Measurements from ENCODE around the gene PEAR1.

The PEAR1 gene

DNA sequence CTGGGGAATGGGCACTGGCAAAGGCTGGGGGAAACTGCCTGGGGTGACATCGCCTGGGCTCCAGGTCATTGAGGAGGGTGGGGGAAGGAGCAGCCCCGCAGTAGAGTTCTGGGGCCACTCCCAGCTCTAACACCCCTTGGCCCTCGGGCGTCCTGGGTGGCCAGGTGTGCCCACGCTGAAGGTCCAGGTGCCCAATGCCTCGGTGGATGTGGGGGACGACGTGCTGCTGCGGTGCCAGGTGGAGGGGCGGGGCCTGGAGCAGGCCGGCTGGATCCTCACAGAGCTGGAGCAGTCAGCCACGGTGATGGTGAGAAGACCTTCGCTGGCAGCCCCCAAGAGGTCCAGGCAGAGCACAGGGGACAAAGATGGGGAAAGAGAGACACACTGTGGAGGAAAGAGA, 25.2 kb upstream of the PEAR1 start:
- no peaks in the 10 kb centered on the region for H3K9me3 Mint-ChIP-seq
- no peak overlapping the region for H3K4me3 Mint-ChIP-seq
- no peak overlapping the region for H3K27ac Mint-ChIP-seq
- H3K36me3 Mint-ChIP-seq, result no peaks in the 10 kb centered on the region
- peaks cover 7% of the 10 kb centered on the region for H3K4me1 Mint-ChIP-seq
- peaks cover 22% of the 10 kb centered on the region for H3K27me3 Mint-ChIP-seq

GRCh38 chr1:156869455-156869854, 24.1 kb upstream of the PEAR1 start:
- no peak overlapping the region for H3K4me3 Mint-ChIP-seq
- H3K4me1 Mint-ChIP-seq, result peaks cover 7% of the 10 kb centered on the region
- H3K27me3 Mint-ChIP-seq, result peaks cover 12% of the 10 kb centered on the region
- H3K36me3 Mint-ChIP-seq, result no peaks in the 10 kb centered on the region
- no peak overlapping the region for H3K27ac Mint-ChIP-seq
- no peaks in the 10 kb centered on the region for H3K9me3 Mint-ChIP-seq

DNA sequence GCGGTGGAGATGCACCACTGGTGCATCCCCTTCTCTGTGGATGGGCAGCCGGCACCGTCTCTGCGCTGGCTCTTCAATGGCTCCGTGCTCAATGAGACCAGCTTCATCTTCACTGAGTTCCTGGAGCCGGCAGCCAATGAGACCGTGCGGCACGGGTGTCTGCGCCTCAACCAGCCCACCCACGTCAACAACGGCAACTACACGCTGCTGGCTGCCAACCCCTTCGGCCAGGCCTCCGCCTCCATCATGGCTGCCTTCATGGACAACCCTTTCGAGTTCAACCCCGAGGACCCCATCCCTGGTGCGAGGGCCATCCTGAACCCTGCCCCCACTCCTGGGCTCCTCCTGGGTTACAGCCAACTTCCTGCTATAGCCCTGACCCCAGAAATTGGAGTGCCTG, 19.9 kb upstream of the PEAR1 start:
- H3K4me1 Mint-ChIP-seq, result no peaks in the 10 kb centered on the region
- no peak overlapping the region for H3K27ac Mint-ChIP-seq
- H3K9me3 Mint-ChIP-seq, result no peaks in the 10 kb centered on the region
- no peaks in the 10 kb centered on the region for H3K36me3 Mint-ChIP-seq
- H3K27me3 Mint-ChIP-seq, result peaks cover 3% of the 10 kb centered on the region
- no peak overlapping the region for H3K4me3 Mint-ChIP-seq

DNA sequence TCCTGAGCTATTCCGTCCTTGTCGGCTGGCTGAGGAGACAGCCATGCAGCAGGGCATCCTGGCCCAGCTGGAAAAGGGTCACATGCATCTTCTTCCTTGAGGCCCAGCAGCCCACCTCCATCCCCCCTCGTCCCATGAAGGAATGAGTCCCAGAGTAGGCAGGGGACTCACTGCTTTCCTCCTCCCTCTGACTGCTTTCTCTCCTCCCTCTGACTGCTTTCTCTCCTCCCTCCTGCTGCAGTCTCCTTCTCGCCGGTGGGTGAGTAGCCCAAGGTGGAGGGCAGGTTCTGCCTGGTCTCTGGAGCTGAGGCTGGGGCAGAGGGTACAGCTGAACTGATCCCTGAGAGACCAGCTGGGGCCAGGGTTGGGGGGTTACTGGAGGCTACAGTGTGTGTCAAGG, 19.4 kb upstream of the PEAR1 start:
- Mint-ChIP-seq H3K4me3 (no peak overlapping the region), H3K4me1 (no peaks in the 10 kb centered on the region), H3K9me3 (no peaks in the 10 kb centered on the region), H3K27me3 (peaks cover 3% of the 10 kb centered on the region), H3K27ac (no peak overlapping the region), H3K36me3 (no peaks in the 10 kb centered on the region)

GRCh38 chr1:156874572-156875340, 18.8 kb upstream of the PEAR1 start:
- Mint-ChIP-seq H3K36me3 (no peaks in the 10 kb centered on the region), H3K27ac (peak overlapping the region; percentile 56), H3K9me3 (no peaks in the 10 kb centered on the region), H3K4me1 (no peaks in the 10 kb centered on the region), H3K27me3 (peaks cover 3% of the 10 kb centered on the region), H3K4me3 (no peak overlapping the region)

GRCh38 chr1:156875341-156875615, 18.2 kb upstream of the PEAR1 start:
- Mint-ChIP-seq H3K9me3 (no peaks in the 10 kb centered on the region), H3K4me3 (no peak overlapping the region), H3K36me3 (no peaks in the 10 kb centered on the region), H3K27me3 (peaks cover 3% of the 10 kb centered on the region), H3K4me1 (no peaks in the 10 kb centered on the region), H3K27ac (no peak overlapping the region)

DNA sequence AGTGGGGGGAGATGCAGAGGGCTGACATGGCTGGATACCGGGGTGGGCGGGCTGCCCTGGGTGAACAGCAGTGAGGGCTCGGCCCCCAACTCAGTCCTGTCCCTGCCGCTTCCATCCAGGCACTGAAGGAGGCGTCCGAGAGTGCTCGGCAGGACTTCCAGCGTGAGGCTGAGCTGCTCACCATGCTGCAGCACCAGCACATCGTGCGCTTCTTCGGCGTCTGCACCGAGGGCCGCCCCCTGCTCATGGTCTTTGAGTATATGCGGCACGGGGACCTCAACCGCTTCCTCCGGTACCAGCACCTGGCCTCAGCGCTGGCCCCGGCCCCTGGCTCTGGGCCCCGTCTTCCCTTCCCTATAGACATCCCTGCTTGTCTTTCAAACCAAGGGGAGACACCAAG, 17.2 kb upstream of the PEAR1 start:
- Mint-ChIP-seq H3K9me3 (no peaks in the 10 kb centered on the region), H3K27me3 (peaks cover 5% of the 10 kb centered on the region), H3K4me3 (no peak overlapping the region), H3K4me1 (no peaks in the 10 kb centered on the region), H3K36me3 (no peaks in the 10 kb centered on the region), H3K27ac (no peak overlapping the region)

- H3K9me3 Mint-ChIP-seq, result no peaks in the 10 kb centered on the region
- no peak overlapping the region for H3K27ac Mint-ChIP-seq
- no peaks in the 10 kb centered on the region for H3K4me1 Mint-ChIP-seq
- no peaks in the 10 kb centered on the region for H3K36me3 Mint-ChIP-seq
- no peak overlapping the region for H3K4me3 Mint-ChIP-seq
- H3K27me3 Mint-ChIP-seq, result peaks cover 8% of the 10 kb centered on the region
Measured at GRCh38 chr1:156877433-156878170, 15.9 kb upstream of the PEAR1 start.

- Mint-ChIP-seq H3K36me3 (no peaks in the 10 kb centered on the region), H3K4me3 (no peak overlapping the region), H3K27me3 (peaks cover 6% of the 10 kb centered on the region), H3K4me1 (no peaks in the 10 kb centered on the region), H3K27ac (no peak overlapping the region), H3K9me3 (no peaks in the 10 kb centered on the region)
Measured at GRCh38 chr1:156879876-156880275, 13.6 kb upstream of the PEAR1 start.

- Mint-ChIP-seq H3K9me3 (no peaks in the 10 kb centered on the region), H3K27ac (no peak overlapping the region), H3K27me3 (peaks cover 5% of the 10 kb centered on the region), H3K4me1 (no peaks in the 10 kb centered on the region), H3K4me3 (no peak overlapping the region), H3K36me3 (no peaks in the 10 kb centered on the region)
Measured at GRCh38 chr1:156880473-156880872, 13.0 kb upstream of the PEAR1 start.

DNA sequence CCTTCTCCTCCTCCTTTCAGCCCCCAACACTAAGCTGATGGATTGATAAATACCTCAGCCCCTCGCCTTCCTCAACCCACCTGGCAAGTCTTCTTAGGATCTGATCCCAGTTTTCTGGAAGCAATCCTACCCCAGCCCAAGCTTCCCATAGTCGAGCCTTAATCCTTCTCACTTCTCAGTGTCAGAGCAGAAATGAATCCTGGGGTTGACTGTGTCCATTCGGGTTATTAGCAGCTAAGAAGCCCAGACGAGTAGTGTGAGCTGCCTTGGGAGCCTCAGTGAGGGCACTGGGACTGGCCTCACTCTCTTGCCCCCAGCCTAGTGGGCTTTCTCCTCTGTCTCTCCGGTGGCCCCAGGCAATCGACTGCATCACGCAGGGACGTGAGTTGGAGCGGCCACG, 12.4 kb upstream of the PEAR1 start:
- Mint-ChIP-seq H3K9me3 (no peaks in the 10 kb centered on the region), H3K4me3 (no peak overlapping the region), H3K27ac (peak overlapping the region; percentile 31), H3K27me3 (peaks cover 5% of the 10 kb centered on the region), H3K36me3 (no peaks in the 10 kb centered on the region), H3K4me1 (no peaks in the 10 kb centered on the region)

GRCh38 chr1:156881663-156882062, 11.9 kb upstream of the PEAR1 start:
- H3K9me3 Mint-ChIP-seq, result no peaks in the 10 kb centered on the region
- peaks cover 9% of the 10 kb centered on the region for H3K27me3 Mint-ChIP-seq
- H3K4me3 Mint-ChIP-seq, result no peak overlapping the region
- H3K36me3 Mint-ChIP-seq, result no peaks in the 10 kb centered on the region
- H3K4me1 Mint-ChIP-seq, result no peaks in the 10 kb centered on the region
- no peak overlapping the region for H3K27ac Mint-ChIP-seq

- H3K27me3 Mint-ChIP-seq, result peaks cover 13% of the 10 kb centered on the region
- H3K9me3 Mint-ChIP-seq, result no peaks in the 10 kb centered on the region
- no peaks in the 10 kb centered on the region for H3K4me1 Mint-ChIP-seq
- no peak overlapping the region for H3K4me3 Mint-ChIP-seq
- no peaks in the 10 kb centered on the region for H3K36me3 Mint-ChIP-seq
- H3K27ac Mint-ChIP-seq, result no peak overlapping the region
Measured at GRCh38 chr1:156882543-156882942, 11.0 kb upstream of the PEAR1 start.

DNA sequence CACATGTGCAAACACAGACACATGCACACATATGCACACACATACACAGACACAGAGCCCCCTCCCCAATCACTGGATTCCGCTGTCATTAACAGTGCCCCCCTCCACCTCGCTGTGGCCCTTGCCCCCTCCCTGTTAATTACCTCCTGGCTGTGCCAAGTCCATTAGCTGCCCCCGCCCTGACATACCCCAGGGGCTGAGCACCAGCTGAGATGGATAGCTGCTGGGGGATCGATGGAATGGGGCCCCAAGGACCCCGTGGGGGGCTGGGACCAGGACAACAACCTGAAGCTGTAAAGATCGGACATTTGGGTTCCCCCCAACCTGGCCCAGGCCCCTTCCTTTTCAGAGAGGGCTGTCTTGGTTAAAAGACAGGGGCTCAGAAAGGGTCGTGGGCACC, 9.6 kb upstream of the PEAR1 start:
- no peaks in the 10 kb centered on the region for H3K36me3 Mint-ChIP-seq
- peaks cover 16% of the 10 kb centered on the region for H3K27me3 Mint-ChIP-seq
- H3K9me3 Mint-ChIP-seq, result no peaks in the 10 kb centered on the region
- H3K4me1 Mint-ChIP-seq, result no peaks in the 10 kb centered on the region
- no peak overlapping the region for H3K4me3 Mint-ChIP-seq
- no peak overlapping the region for H3K27ac Mint-ChIP-seq

- Mint-ChIP-seq H3K27ac (no peak overlapping the region), H3K4me1 (no peaks in the 10 kb centered on the region), H3K4me3 (no peak overlapping the region), H3K36me3 (no peaks in the 10 kb centered on the region), H3K9me3 (no peaks in the 10 kb centered on the region), H3K27me3 (peaks cover 20% of the 10 kb centered on the region)
Measured at GRCh38 chr1:156884560-156885184, 8.8 kb upstream of the PEAR1 start.

- H3K4me1 Mint-ChIP-seq, result no peaks in the 10 kb centered on the region
- no peaks in the 10 kb centered on the region for H3K36me3 Mint-ChIP-seq
- no peak overlapping the region for H3K27ac Mint-ChIP-seq
- H3K4me3 Mint-ChIP-seq, result no peak overlapping the region
- no peaks in the 10 kb centered on the region for H3K9me3 Mint-ChIP-seq
- peaks cover 20% of the 10 kb centered on the region for H3K27me3 Mint-ChIP-seq
Measured at GRCh38 chr1:156885314-156885713, 8.2 kb upstream of the PEAR1 start.
